SH-SY5Y (cell line): Measurements from ENCODE around the gene GRAP2.

ENCODE experiments used
- GATA2 ChIP-seq: IDR thresholded peaks from 2 replicates; pipeline ENCODE4 v1.6.1; 2011; ENCODE audit warnings: mild to moderate bottlenecking, low read depth, low read length
- GATA3 ChIP-seq: IDR thresholded peaks from 2 replicates; pipeline ENCODE4 v1.6.1; 2011; ENCODE audit warnings: low read depth, mild to moderate bottlenecking, low read length, moderate library complexity

DNA sequence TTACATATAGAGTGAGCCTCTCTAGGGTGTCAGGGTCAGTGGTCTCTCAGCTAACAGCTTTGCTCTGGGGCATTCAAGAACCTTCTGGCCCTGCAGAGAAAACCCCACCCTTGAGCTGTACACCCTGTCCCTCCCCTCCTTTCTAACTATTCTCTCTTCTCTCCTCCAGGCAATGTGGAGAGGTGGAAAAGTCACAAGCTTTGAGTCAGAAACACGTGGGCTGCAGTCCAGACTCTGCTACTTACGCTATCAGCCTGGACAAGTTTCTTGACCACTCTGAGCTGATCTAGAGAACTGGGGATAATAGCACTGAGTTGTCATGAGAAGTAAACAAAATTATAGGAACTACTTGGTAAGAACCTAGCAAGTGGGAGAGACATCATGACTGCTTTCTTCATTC lies 83.1 kb downstream of the GRAP2 start:
- TF ChIP-seq GATA2 (no peak), GATA3 (no peak)
